Measurements from ENCODE around the gene ZNF184.

The ZNF184 gene

GRCh38 chr6:27419363-27419762 is 53.5 kb downstream of the ZNF184 start:
- no peak for DNase-seq

DNA sequence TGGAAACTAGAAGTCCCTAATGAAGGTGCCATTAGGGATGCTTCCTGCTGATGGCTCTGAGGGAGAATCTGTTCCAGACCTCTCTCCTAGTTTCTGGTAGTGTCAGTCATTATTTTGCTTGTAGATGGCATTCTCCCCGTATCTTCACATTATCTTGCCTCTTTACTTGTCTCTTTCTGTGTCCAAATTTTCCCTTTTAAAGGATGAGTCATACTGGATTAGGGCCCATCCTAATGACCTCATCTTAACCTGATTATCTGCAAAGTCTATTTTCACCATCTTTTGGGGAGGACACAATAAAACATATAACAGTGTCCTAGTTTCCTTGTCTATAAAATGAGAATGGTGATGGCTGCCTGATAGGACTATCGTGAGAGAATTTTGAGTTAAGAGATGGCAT is 57.0 kb downstream of the ZNF184 start:
- DNase-seq, result no peak

DNA sequence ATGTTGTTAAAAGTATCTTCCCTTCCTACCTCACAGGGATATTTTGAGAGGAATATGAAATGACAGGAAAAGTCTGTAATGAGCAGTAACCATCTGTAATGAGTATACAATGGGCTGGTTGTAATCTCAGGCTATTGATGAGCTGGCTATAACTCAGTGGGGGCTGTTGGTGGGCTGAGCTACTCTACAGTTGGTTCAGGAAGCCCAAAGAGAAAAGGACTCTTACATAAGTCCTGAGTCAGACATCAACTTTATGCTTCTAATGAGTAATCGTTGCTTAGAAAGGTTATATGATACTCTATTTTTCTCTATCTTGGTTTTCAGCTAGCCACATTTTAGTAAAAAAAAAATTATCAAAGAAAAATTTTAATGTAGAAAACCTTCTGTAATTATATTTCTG is 57.9 kb downstream of the ZNF184 start:
- DNase-seq, result no peak

- no peak for DNase-seq
These were observed 58.6 kb downstream of the ZNF184 start for GRCh38 chr6:27414300-27414699.

DNA sequence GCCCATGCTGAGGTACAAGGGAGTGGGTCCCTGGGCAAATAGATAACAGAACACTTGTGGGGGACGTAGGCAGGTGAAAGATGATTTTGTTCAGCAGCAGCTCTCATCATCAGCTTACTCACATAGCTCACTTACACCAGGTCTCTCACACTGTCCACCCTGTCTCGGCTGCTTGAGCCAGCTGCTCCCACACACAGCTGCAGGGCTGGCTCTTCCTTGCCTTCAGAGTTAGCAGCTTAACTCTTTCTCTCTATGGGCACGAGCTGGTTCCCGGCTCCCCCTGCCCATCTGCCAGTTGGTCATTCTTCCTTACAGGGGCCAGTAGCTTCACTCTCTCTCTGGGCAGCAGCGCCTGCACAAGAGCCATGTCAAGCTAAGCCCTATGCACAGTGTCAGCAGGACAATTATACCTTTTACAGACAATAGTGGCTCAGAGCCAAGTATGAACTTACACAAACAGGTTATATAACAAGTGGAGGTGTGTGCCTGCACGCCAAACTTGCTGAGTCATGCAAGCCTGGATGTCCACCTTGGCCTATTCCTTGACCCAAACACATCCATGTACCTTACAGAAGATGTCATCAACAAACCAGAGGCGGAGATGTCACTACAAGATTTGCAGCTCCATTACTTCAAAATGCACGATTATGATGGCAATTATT is 65.6 kb downstream of the ZNF184 start:
- DNase-seq, result peak; percentile 4

DNA sequence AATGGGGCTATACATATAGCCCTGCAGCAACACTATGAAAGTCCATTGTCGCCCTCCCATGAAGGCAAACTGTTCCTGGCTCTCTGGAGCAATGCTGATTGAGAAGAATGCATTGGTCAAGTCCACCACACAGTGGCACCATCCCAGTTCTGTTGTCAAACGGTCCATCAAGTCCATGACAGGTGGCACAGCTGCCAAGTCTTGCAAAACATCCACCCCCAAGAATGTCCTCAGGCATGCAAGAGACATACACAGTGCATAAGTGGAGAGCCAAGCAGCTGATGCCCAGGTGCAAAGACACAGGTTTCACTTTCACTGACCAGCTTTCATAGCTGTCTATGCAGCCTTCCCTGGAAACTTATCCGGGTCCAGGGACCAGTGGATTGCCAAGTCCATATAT is 66.8 kb downstream of the ZNF184 start:
- no peak for DNase-seq

DNA sequence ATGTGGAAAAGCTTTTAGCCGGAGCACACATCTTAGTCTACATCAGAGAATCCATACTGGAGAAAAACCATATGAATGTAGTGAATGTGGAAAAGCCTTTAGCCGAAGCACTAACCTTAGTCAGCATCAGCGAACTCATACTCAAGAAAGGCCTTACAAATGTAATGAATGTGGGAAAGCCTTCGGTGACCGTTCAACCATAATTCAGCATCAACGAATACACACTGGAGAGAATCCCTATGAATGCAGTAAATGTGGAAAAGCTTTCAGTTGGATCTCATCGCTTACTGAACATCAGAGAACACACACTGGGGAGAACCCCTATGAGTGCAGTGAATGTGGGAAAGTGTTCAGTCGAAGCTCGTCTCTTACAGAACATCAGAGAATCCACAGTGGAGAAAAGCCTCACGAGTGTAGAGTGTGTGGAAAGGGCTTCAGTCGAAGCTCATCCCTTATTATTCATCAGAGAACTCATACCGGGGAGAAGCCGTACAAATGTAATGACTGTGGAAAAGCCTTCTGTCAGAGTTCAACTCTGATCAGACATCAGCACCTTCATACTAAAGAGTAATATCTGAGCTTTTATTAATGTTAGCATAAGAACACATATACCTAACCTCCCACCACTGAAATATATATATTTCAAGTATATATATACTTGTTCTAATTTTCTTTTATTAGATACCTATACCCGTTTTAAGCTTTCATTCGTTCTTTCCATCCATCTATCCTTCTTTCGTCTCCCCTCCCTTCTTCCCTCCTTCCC is 71.8 kb downstream of the ZNF184 start:
- no peak for DNase-seq
